Suprapubic skin (tissue), 4 donors: ENCODE measurements around the gene PMEL.

Source experiments
- EP300 ChIP-seq: sonication (generic); formaldehyde crosslinking; IDR thresholded peaks from one replicate; pipeline ENCODE4 v1.6.1; 2017; ENCODE audit warnings: antibody characterized with exemption
- POLR2A ChIP-seq, 2 donors: fragments of 450-650 bp; IDR thresholded peaks; one replicate each; pipeline ENCODE4 v1.6.1; 2017; ENCODE audit warnings: antibody characterized with exemption in 2 of 2, mild to moderate bottlenecking in 2 of 2, moderate library complexity in 2 of 2
- POLR2AphosphoS5 ChIP-seq, 3 donors: sonication (generic); formaldehyde crosslinking; IDR thresholded peaks; one replicate each; pipeline ENCODE4 v1.6.1; 2017; ENCODE audit warnings: antibody characterized with exemption in 3 of 3
- TF ChIP-seq, protein P1 (sequence below), 2 donors: fragments of 200-600 bp in 1 of 2; fragments of 450-650 bp in 1 of 2; sonication (generic) in 1 of 2; IDR thresholded peaks; one replicate each; pipeline ENCODE4 v1.5.1; 2016 to 2019; ENCODE audit warnings: antibody characterized with exemption in 2 of 2, mild to moderate bottlenecking in 1 of 2, moderate library complexity in 1 of 2

DNA sequence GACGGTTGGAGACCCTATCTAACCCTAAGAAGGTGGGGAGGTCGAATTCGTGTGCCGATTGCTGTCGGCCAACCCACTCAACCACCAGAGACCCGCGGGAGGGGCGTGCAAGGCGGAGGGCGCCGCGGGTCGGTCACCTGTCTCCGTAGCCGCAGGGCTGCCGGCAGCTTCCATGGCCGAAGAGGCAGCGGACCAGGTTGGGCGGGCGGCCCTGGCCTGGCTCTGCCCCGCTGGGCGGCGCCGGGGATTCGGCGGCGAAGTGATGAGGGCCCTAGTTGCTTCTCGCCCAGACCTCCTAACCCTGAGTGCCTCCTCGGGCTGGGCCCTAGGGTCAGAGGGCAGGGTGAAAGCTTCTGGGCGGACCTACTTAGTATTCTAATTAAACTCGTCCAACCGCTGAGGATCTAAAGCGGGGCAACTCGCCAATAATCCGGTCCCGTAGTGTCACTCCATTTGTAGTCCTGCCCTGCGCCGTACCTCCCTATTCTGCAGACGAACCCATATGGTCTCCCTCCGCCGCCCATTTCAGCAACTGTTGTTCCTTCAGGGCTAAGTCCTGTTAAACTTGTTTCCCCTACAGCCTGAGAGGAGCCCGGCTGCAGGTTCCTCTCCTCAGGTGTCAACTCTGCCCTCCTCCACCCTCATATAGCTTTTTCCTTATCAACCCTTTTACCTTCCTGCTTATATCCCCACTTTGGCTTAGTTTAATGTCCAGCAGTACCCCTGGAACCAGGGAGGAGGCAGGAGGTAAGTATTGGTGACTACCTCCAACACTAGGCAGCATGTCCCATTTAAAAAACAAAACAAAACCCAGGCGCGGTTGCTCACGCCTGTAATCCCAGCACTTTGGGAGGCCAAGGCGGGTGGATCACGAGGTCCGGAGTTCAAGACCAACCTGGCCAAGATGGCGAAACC lies 38.0 kb downstream of the PMEL start, which contains the start of gene PYM1:
- peak in 1 of 2 donors; percentile 37 for TF ChIP-seq POLR2A (IDR thresholded peaks at IDR 0.05)
- TF ChIP-seq, protein P1, sequence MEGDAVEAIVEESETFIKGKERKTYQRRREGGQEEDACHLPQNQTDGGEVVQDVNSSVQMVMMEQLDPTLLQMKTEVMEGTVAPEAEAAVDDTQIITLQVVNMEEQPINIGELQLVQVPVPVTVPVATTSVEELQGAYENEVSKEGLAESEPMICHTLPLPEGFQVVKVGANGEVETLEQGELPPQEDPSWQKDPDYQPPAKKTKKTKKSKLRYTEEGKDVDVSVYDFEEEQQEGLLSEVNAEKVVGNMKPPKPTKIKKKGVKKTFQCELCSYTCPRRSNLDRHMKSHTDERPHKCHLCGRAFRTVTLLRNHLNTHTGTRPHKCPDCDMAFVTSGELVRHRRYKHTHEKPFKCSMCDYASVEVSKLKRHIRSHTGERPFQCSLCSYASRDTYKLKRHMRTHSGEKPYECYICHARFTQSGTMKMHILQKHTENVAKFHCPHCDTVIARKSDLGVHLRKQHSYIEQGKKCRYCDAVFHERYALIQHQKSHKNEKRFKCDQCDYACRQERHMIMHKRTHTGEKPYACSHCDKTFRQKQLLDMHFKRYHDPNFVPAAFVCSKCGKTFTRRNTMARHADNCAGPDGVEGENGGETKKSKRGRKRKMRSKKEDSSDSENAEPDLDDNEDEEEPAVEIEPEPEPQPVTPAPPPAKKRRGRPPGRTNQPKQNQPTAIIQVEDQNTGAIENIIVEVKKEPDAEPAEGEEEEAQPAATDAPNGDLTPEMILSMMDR (IDR thresholded peaks at IDR 0.05) = no peak
- TF ChIP-seq EP300 = no peak
- TF ChIP-seq POLR2AphosphoS5 (IDR thresholded peaks at IDR 0.05) = peak in 2 of 3 donors; percentile 7 to 51
